ENCODE results near the gene ZNF213. TPM values are rescaled to one million over a fixed set of nuclear protein-coding genes. Genes with fewer than 3 reads are reported as not detected.
"Not testable (repeated sequence)": the region's sequence is repeated elsewhere in the genome, so short reads cannot be mapped to it uniquely, and the experiment has no call there.

ZNF213 gene
- total RNA-seq, 2 experiments from 2014 or later: 12.9 to 13.3 TPM

- no peak for ATAC-seq (ENCODE audit: low read depth)
- POLR2A ChIA-PET: interaction anchor here (1.0 to 1.4 kb wide), 4 partner anchors 7 to 35 kb away, joined by 3 to 5 read pairs (median 4); no protein-coding TSS in a partner anchor
- H3K36me3 Mint-ChIP-seq: no peaks in the 10 kb centered on the region
- H3K27ac Mint-ChIP-seq: peak overlapping the region; percentile 68
- H3K9me3 Mint-ChIP-seq: no peaks in the 10 kb centered on the region
- H3K27me3 Mint-ChIP-seq: peaks cover 22% of the 10 kb centered on the region
- H3K4me3 Mint-ChIP-seq: peak overlapping the region; percentile 57
- H3K4me1 Mint-ChIP-seq: peaks cover 24% of the 10 kb centered on the region
- DNase-seq: no peak
These were observed 29.5 kb downstream of the ZNF213 start for GRCh38 chr16:3164121-3164991.

- no peaks in the 10 kb centered on the region for H3K36me3 Mint-ChIP-seq
- H3K27ac Mint-ChIP-seq: peak overlapping the region; percentile 75
- H3K27me3 Mint-ChIP-seq: peaks cover 31% of the 10 kb centered on the region
- ATAC-seq (ENCODE audit: low read depth) (no peak), DNase-seq (no peak)
- no peaks in the 10 kb centered on the region for H3K9me3 Mint-ChIP-seq
- H3K4me1 Mint-ChIP-seq: peaks cover 21% of the 10 kb centered on the region
- H3K4me3 Mint-ChIP-seq: peak overlapping the region; percentile 55
- POLR2A ChIA-PET: interaction anchor here (0.9 to 1.0 kb wide), 4 partner anchors 15 to 117 kb away, joined by 3 to 5 read pairs (median 5); no protein-coding TSS in a partner anchor
These were observed 30.4 kb downstream of the ZNF213 start for GRCh38 chr16:3165111-3165822.

- Mint-ChIP-seq H3K4me1 (peaks cover 29% of the 10 kb centered on the region), H3K4me3 (no peak overlapping the region), H3K27ac (no peak overlapping the region), H3K27me3 (peaks cover 40% of the 10 kb centered on the region), H3K36me3 (no peaks in the 10 kb centered on the region), H3K9me3 (no peaks in the 10 kb centered on the region)
- DNase-seq (no peak), ATAC-seq (ENCODE audit: low read depth) (no peak)
- POLR2A ChIA-PET: interaction anchor here (1.0 kb wide), 2 partner anchors 16 to 35 kb away, joined by 5 read pairs; no protein-coding TSS in a partner anchor
These were observed 31.7 kb downstream of the ZNF213 start for GRCh38 chr16:3166505-3166886.

GRCh38 chr16:3168729-3169128 lies 33.9 kb downstream of the ZNF213 start:
- H3K4me3 Mint-ChIP-seq; ATAC-seq (ENCODE audit: low read depth); H3K27ac Mint-ChIP-seq; DNase-seq; H3K36me3 Mint-ChIP-seq; H3K9me3 Mint-ChIP-seq: not testable (repeated sequence)
- POLR2A ChIA-PET: interaction anchor here (0.6 to 1.4 kb wide), 3 partner anchors 22 to 458 kb away, joined by 3 to 4 read pairs (median 4); partner anchors contain the start of gene ZNF213
- Mint-ChIP-seq H3K4me1 (peaks cover 32% of the 10 kb centered on the region), H3K27me3 (peaks cover 56% of the 10 kb centered on the region)

GRCh38 chr16:3170440-3171180 lies 35.8 kb downstream of the ZNF213 start:
- Mint-ChIP-seq H3K27me3 (peaks cover 67% of the 10 kb centered on the region), H3K36me3 (no peaks in the 10 kb centered on the region), H3K27ac (no peak overlapping the region), H3K4me1 (peaks cover 32% of the 10 kb centered on the region), H3K9me3 (no peaks in the 10 kb centered on the region), H3K4me3 (peak overlapping the region; percentile 78)
- peak; percentile 25 for ATAC-seq (ENCODE audit: low read depth)
- no peak for DNase-seq
- POLR2A ChIA-PET: interaction anchor here (0.6 to 2.3 kb wide), 11 partner anchors 7 to 112 kb away, joined by 3 to 7 read pairs (median 4); partner anchors contain the start of genes OR1F1 and ZNF213

GRCh38 chr16:3171181-3171854 lies 36.5 kb downstream of the ZNF213 start:
- H3K9me3 Mint-ChIP-seq: no peaks in the 10 kb centered on the region
- H3K4me1 Mint-ChIP-seq: peaks cover 34% of the 10 kb centered on the region
- POLR2A ChIA-PET: interaction anchor here (0.6 to 2.3 kb wide), 11 partner anchors 8 to 334 kb away, joined by 3 to 7 read pairs (median 4); partner anchors contain the start of genes OR1F1, ZNF174, ZNF213 and ZSCAN32
- DNase-seq: peak; percentile 63
- peak; percentile 59 for ATAC-seq (ENCODE audit: low read depth)
- H3K27ac Mint-ChIP-seq: peak overlapping the region; percentile 54
- H3K36me3 Mint-ChIP-seq: no peaks in the 10 kb centered on the region
- peaks cover 74% of the 10 kb centered on the region for H3K27me3 Mint-ChIP-seq
- peak overlapping the region; percentile 78 for H3K4me3 Mint-ChIP-seq

- DNase-seq (peak; percentile 60), ATAC-seq (ENCODE audit: low read depth) (peak; percentile 27)
- peaks cover 80% of the 10 kb centered on the region for H3K27me3 Mint-ChIP-seq
- no peaks in the 10 kb centered on the region for H3K9me3 Mint-ChIP-seq
- H3K4me3 Mint-ChIP-seq: peak overlapping the region; percentile 78
- no peaks in the 10 kb centered on the region for H3K36me3 Mint-ChIP-seq
- peak overlapping the region; percentile 45 for H3K27ac Mint-ChIP-seq
- H3K4me1 Mint-ChIP-seq: peaks cover 34% of the 10 kb centered on the region
- POLR2A ChIA-PET: interaction anchor here (0.6 to 2.3 kb wide), 7 partner anchors 9 to 334 kb away, joined by 4 to 7 read pairs (median 5); partner anchors contain the start of genes OR1F1, ZNF174, ZNF213 and ZSCAN32
These were observed 37.2 kb downstream of the ZNF213 start for GRCh38 chr16:3171855-3172593.

GRCh38 chr16:3173892-3174617 lies 39.2 kb downstream of the ZNF213 start:
- Mint-ChIP-seq H3K4me3 (peak overlapping the region; percentile 72), H3K27me3 (peaks cover 81% of the 10 kb centered on the region), H3K27ac (peak overlapping the region; percentile 25), H3K9me3 (no peaks in the 10 kb centered on the region), H3K36me3 (no peaks in the 10 kb centered on the region), H3K4me1 (peaks cover 34% of the 10 kb centered on the region)
- POLR2A ChIA-PET: interaction anchor here (0.9 kb wide), 1 partner anchor 61 kb away, joined by 3 read pairs; the partner anchor contains the start of gene ZNF200
- ATAC-seq (ENCODE audit: low read depth): peak; percentile 23
- peak; percentile 53 for DNase-seq

GRCh38 chr16:3174618-3175148 lies 39.9 kb downstream of the ZNF213 start:
- Mint-ChIP-seq H3K27ac (peak overlapping the region; percentile 25), H3K9me3 (no peaks in the 10 kb centered on the region)

GRCh38 chr16:3175157-3176093 lies 40.6 kb downstream of the ZNF213 start:
- no peaks in the 10 kb centered on the region for H3K9me3 Mint-ChIP-seq
- peaks cover 82% of the 10 kb centered on the region for H3K27me3 Mint-ChIP-seq
- ATAC-seq (ENCODE audit: low read depth) (no peak), DNase-seq (peak; percentile 47)
- H3K4me3 Mint-ChIP-seq: no peak overlapping the region
- no peaks in the 10 kb centered on the region for H3K36me3 Mint-ChIP-seq
- POLR2A ChIA-PET: interaction anchor here (0.5 kb wide), 1 partner anchor 154 kb away, joined by 3 read pairs; no protein-coding TSS in a partner anchor
- H3K27ac Mint-ChIP-seq: peak overlapping the region; percentile 54
- H3K4me1 Mint-ChIP-seq: peaks cover 33% of the 10 kb centered on the region

More at GRCh38 chr16:3174618-3175148, 39.9 kb downstream of the ZNF213 start:
- Mint-ChIP-seq H3K4me3 (peak overlapping the region; percentile 72), H3K36me3 (no peaks in the 10 kb centered on the region), H3K4me1 (peaks cover 34% of the 10 kb centered on the region), H3K27me3 (peaks cover 82% of the 10 kb centered on the region)
- no peak for ATAC-seq (ENCODE audit: low read depth)
- POLR2A ChIA-PET: interaction anchor here (0.9 kb wide), 1 partner anchor 60 kb away, joined by 3 read pairs; the partner anchor contains the start of gene ZNF200
- DNase-seq: no peak
